ENCODE measurements around the gene DOCK1.

DNA sequence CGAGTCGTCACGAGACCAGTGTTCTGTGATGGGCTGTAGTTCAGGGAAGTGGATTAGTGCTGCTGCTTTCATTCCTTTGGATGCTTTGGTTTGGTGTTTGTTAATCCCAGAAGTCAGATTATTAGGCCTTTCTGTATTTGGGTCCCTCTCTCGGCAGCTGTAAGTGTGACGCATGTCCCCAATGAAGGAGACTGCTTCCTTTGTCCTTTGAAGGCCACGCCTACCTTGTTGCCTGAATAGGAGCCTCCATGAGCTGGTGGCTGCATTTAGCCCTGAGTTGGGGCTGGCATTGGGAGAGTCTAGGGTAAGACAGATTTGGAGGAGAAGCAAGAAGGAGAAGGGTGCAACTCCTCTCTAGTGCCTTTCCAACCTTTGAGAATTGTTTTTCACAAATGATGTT lies 34.5 kb downstream of the DOCK1 start:
- TF ChIP-seq GATA2 (IDR thresholded peaks at IDR 0.05; ENCODE audit: low read depth, low read length) (no peak), GATA3 (IDR thresholded peaks at IDR 0.05; ENCODE audit: low read depth, low read length) (no peak)
